ENCODE results near the gene RAB35.
A peak's percentile ranks its signal among the peaks of the same experiment; 100 is the strongest.

Gene RAB35

DNA sequence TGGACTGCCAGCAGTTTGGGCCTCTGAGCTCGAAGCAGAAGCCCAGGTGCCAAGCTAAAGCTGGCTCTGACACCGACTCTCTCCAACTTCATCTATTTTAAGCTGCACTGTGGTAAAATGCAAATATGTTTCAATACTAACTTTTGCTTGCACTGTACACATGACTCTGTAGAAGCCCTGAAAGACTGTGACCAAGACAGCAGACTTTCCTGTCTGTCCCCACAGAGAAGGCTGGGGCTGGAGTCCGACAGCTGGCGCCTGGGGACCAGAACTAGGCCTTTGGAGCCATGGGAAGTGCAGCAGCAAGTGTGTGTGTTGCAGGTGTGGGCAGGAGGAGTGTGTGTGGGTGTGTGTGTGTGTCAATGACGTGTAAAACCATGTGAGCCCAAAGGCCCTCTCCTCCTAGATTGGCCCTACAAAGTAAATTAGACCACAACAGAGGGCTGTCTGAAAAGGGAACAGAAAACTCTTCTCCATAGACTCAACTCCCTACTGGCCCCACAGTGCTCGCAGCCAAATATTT is 16.4 kb upstream of the RAB35 start:
- no peak for DNase-seq (ENCODE audit: low read depth, low spot score)

- no peak for DNase-seq (ENCODE audit: low read depth, low spot score)
These were observed 15.7 kb upstream of the RAB35 start for GRCh38 chr12:120132054-120132836.

DNA sequence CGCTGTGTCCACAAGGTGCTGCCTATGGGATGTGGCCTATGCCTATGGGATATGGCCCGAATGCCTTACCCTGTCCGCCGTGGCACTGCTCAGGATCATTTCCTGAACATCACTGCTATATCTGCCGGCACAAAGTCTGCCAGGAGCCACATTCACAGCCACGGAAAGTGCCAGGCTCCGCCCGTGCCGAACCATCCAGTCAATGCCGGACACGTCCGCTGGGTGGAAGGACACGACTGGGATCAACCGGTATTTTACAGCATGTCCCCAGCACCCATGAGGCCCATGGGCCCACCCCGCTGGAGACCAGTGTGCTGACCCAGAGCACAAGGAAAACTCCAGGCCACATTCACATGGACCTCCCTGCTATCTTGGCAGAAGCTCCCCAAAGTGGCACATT is 14.6 kb upstream of the RAB35 start:
- DNase-seq (ENCODE audit: low read depth, low spot score): no peak

GRCh38 chr12:120130011-120130410 is 13.5 kb upstream of the RAB35 start:
- no peak for DNase-seq (ENCODE audit: low read depth, low spot score)

GRCh38 chr12:120126635-120127005 is 10.1 kb upstream of the RAB35 start:
- DNase-seq (ENCODE audit: low read depth, low spot score): no peak

DNA sequence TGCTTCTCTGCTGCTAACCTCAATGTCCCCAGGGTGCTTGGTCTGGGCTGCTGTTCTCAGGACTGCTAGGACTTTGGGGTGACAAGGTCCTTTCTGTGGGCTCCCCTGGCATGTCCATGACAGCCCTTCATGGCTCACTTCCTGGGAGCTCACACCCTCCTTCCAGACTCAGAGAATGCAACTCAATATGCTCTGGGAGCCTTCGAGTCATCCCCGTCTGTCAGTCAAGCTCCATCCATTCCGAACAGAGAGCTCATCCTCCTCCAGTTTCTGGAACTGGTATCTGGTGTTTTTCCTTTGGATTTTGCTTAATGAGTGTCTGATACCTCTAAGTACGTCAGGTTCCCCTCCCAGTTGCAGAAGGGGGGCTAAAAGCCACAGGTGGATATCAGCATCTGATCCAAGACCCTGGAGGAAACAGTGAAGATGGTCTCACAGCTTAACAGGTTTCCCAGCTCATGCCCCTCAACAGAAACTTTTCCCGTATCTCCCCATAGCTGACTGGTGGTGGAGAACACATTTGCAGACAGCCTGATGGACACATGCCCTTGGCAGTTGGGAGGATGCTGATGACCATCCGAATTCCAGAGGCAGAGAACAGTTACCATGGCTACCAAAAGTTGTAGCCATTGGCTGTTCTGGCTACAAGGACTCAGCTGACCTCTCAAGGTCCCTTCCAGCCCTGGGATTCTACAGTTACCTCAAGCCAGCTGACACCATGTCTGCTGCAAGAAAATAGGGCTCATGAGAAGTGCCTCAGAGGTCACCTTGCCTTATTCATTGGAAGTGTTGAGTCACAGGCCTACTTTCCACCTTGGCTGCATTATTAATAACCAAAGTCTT is 9.5 kb upstream of the RAB35 start:
- no peak for DNase-seq (ENCODE audit: low read depth, low spot score)

GRCh38 chr12:120125029-120125428 is 8.5 kb upstream of the RAB35 start:
- DNase-seq (ENCODE audit: low read depth, low spot score): no peak

DNA sequence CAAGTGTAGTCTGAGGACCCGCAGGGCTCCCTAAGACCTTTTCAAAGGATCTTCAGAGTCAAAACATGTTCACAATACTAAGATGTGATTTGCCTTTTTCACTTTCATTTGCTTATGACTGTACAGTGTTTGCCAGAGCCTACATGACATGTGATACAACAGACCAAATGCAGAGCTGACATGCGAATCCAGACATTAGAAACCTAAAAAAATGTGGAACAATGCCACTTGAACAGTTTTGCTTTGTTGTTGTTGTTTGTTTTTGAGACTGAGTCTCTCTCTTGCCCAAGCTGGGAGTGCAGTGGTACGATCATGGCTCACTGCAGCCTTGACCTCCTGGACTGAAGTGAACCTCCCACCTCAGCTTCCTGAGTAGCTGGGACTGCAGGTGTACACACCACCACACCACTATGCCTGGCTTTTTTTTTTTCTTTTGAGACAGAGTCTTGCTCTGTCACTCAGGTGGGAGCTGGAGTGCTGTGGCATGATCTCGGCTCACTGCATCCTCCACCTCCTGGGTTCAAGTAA is 5.3 kb upstream of the RAB35 start:
- DNase-seq (ENCODE audit: low read depth, low spot score): no peak

DNA sequence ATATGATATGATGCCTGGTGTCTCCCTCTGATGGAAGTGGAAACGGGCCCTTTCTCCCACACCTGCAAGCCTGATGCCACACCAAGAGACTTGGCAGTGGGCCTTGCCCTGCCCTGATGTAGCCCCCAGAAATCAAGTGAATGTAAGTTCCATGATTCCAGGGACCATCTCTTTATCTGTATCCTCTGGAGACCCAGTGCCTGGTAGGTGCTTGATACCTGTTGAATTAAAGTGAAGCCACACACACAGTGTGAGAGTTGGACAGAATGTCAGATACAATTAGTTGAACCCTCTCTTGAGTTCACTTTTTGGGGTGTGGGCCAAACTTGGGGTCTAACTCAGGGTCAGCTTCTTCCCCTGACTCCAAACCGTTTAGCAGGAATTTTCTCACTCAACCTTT is 4.8 kb upstream of the RAB35 start:
- DNase-seq (ENCODE audit: low read depth, low spot score): no peak

DNA sequence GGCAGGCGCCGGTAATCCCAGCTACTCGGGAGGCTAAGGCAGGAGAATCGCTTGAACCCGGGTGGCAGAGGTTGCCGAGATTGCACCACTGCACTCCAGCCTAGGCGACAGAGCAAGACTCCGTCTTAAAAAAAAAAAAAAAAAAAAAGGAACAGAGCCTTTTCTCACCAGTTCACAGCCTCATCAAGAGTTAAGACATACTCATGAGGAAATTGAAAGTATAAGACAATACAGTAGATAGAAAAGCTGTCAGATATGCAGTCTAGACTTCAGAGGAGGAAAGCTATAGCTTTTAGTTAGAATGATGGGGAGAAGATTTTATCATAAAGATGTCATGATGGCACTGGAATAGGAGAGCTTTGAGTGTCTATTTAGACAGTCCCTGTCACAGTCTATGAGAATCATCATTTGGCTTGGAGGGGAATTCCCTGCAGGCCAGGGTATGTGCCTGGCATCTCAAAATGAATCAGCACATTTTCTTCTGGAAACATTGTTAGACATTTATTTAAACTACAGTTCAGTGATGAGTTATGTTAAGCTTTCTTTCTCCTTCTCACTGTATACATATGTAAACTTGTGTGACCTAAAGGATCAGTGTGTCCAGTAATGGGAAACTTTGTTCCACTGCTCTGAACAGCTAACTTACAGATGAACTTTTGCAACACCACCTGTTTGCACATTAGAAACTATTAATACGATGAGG is 2.9 kb upstream of the RAB35 start:
- no peak for DNase-seq (ENCODE audit: low read depth, low spot score)

DNA sequence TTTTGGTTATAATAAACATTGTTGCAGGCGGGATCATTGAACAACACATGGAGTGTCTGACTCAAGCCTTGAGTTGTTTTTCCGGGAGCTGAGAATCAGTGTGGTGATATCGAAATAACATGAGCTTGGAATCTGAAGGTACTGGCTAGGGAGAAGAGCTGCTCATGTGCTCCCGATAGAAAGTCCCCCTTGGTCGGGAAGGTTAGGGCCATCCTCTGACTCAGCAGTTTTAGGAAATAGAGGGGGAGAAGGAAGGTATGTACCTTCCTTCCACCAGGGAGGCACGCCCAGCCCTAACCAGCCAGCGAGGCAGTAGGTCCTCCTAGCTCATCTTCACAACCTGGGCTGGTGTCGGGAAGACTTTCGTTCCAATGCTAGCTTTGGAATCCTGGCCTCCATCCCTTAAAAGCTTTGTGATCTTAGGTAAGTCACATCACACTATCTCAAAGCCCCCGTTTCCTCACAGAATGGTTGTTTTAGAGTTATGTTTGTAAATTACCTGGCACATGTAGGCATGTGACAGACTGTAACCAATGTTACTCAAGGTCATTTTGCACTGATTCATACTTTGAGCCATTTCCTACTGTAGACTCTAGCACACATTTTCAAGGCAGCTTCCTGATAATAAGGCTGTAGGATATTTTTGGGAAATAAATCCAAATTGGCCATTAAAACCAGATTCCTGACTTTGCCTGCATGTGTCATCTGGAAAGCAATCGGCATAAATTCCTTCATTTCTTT is 1.9 kb upstream of the RAB35 start:
- DNase-seq (ENCODE audit: low read depth, low spot score): no peak

DNA sequence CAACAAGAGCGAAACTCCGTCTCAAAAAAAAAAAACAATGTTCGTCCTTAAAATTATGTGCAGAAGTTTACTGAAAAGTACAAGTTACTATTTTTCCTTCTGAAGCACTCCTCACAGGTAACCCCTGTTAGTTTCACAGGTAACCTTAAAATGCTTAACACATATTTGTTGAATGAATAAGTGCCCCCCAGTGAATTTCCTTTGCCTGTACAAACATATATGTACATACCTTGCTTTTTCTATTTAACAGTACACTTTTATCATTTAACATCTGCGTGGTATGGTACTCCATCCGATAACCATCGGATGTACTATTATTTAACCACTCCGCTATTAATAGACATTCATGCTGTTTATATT is 1.4 kb upstream of the RAB35 start:
- no peak for DNase-seq (ENCODE audit: low read depth, low spot score)

DNA sequence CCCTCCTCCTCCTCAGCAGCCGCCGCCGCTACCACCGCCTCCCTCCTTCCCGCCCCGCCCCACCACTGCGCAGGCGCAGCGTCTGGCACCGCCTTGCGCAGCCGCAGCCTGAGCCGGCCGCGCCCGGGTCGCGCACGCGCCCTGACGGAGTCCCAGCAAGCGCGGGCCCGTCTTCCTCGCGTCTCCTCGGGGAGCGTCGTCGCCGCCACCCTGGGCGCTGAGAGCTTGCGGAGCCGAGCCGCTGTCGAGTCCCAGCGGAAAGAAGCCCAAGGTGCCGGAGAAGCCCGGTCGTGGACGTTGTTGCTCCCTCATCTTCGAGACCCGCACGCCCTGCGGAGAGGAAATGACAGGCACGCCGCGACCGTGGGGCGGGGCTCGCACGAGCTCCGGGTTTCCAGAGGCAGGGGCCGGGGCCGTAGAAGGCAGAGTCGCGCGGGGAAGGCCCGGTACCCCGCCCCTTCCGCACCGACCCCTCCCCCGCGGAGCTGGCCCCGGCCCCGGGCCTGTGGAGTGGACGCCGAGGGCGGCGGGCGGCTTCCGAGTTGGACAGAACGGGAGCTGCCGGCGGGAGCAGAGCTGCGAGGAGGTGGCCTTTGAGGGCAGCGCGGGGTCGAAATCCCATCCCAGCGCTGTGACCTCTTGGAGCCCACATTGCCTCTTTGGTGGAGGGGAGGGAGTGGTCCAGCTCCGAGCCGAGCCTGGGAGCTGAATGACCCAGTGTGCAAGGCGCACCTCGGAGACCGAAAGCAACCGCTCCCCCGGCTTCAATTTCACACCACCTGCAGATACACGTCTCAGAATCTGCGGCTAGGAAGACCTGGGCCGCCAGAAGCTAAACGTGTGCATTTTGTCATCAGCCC is 469 bp upstream of the RAB35 start:
- DNase-seq (ENCODE audit: low read depth, low spot score): peak; percentile 80

DNA sequence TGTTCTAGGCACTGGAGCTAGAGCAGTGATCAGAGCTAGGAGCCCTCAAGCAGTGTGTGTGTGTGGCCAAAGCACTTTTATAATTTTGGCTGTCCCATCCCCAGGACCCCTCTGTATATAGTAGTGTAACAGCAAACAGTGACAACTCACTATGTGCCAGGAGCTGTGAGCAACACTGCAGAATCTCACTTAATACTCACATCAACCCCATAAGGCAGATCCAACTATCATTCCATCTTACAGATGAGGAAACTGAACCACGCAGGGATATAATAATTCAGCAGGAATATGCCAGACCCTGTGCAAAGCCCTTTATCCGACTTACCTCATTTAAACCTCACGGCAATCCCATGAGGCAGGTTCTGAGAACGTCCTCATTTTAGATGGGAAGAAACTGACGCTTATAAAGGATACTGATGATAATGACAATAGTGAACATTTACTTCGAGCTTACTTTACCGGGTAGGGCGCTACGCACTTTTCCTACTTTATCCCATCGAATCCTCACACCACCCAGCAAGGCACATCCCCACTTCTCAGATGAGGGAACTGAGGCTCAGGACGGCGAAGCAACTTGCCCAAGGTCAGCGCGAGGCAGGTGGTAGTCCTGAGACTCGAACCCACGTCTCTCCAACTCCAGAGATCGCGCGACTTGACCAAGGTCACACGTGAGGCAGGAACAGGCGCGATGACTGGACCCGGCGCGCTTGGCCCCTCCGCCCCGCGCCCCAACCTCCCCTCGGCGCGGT is 687 bp downstream of the RAB35 start:
- no peak for DNase-seq (ENCODE audit: low read depth, low spot score)

- DNase-seq (ENCODE audit: low read depth, low spot score): no peak
These were observed 1.5 kb downstream of the RAB35 start for GRCh38 chr12:120115066-120115465.

- DNase-seq (ENCODE audit: low read depth, low spot score): no peak
These were observed 5.7 kb downstream of the RAB35 start for GRCh38 chr12:120110550-120111501.

DNA sequence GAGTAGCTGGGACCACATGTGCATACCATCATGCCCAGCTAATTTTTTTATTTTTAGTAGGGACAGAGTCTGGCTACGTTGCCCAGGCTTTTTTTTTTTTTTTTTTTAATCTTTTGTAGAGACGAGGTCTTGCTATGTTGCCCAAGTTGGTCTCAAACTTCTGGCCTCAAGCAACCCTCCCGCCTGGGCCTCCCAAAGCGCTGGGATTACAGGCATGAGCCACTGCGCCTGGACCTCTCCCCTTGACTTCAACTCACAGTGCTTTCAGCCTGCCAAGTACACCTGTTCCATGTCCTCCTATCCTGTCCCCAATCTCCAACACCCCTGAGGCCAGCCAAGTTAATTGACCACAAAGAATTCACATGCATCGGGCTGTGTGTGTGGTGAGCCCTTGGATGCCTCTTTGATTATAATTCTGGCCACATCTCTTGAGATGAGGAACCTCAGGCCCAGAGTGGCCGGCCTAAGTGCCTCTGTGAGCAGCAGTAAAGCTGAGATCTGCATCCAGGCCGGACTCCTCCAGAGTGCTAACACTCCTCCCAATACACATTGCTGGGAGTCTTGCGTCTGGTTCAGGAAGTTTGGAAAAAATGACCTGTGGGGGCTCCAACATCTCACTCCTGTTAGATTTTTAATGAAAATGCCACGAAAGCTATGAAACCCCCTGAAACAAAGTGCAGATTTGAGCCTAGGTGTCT is 6.8 kb downstream of the RAB35 start:
- DNase-seq (ENCODE audit: low read depth, low spot score): no peak

DNA sequence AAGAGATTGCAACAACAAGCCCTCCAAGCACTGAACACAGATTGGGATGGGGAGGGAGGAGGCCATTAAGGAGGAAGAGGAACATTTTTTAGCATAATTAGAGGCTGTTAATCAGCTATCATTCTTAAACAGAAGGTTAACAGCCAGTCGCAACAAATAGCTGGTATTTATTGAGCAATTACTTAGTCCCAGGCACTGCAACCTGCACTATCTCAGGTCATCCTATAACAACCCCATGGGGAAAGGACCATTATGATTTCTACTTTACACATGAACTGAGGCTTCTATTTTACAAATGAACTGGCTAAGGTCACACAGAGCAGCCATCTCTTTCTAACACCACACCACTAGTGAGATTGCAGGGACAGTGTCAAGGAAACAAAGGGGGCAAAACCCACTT is 10.4 kb downstream of the RAB35 start:
- no peak for DNase-seq (ENCODE audit: low read depth, low spot score)

Measured in smooth muscle cell of the brain vasculature (primary cell).